ENCODE measurements around the gene FURIN.

The FURIN gene

GRCh38 chr15:90883526-90883975, 15.2 kb downstream of the FURIN start:
- H3F3A ChIP-seq (ENCODE audit: control insufficient read depth, insufficient read depth): peaks cover 4% of the 10 kb centered on the region
- peak overlapping the region; percentile 72 for H3K27ac ChIP-seq (ENCODE audit: low read depth, low read length)
- peak overlapping the region; percentile 92 for H3K4me2 ChIP-seq (ENCODE audit: low read length)
- TF ChIP-seq CTCF (IDR thresholded peaks at IDR 0.05; ENCODE audit: low read depth, low read length, poor library complexity, severe bottlenecking) (no peak), EZH2phosphoT487 (IDR thresholded peaks at IDR 0.05; ENCODE audit: borderline replicate concordance, low read length) (no peak)
- peaks cover 35% of the 10 kb centered on the region for H3K4me1 ChIP-seq (ENCODE audit: control insufficient read depth, low read length)
- H3K79me2 ChIP-seq (ENCODE audit: control insufficient read depth, low read length): peaks cover 6% of the 10 kb centered on the region; the same call in 1 of the 2 replicates
- H3K9me3 ChIP-seq (ENCODE audit: control insufficient read depth, insufficient read depth, low read length): no peaks in the 10 kb centered on the region
- H3K27me3 ChIP-seq (ENCODE audit: control insufficient read depth, low read length): no peaks in the 10 kb centered on the region
- H3K36me3 ChIP-seq (ENCODE audit: control insufficient read depth, low read length): peaks cover 20% of the 10 kb centered on the region; the same call in 1 of the 2 replicates
- H4K20me1 ChIP-seq (ENCODE audit: control insufficient read depth, insufficient read depth, low read depth, low read length): no peaks in the 10 kb centered on the region
- peak overlapping the region; percentile 72 for H3K4me3 ChIP-seq (ENCODE audit: low read length)
- H3K9me2 ChIP-seq (replicated peaks; ENCODE audit: control insufficient read depth, low read length): no peaks in the 10 kb centered on the region

GRCh38 chr15:90883976-90884718, 15.8 kb downstream of the FURIN start, which contains the start of gene FES:
Gene FES (plus strand): TSS chr15:90884504. CDS start chr15:90885046, 542 bp downstream.
- H3K27ac ChIP-seq (ENCODE audit: low read depth, low read length): peak within 1 kb of the TSS; percentile 72

GRCh38 chr15:90884719-90885431, 16.5 kb downstream of the FURIN start:
- peaks cover 24% of the 10 kb centered on the region; the same call in 1 of the 2 replicates for H3K36me3 ChIP-seq (ENCODE audit: control insufficient read depth, low read length)
- no peaks in the 10 kb centered on the region for H4K20me1 ChIP-seq (ENCODE audit: control insufficient read depth, insufficient read depth, low read depth, low read length)
- H3K79me2 ChIP-seq (ENCODE audit: control insufficient read depth, low read length): peaks cover 6% of the 10 kb centered on the region; the same call in 1 of the 2 replicates
- peak overlapping the region; percentile 72 for H3K27ac ChIP-seq (ENCODE audit: low read depth, low read length)
- H3F3A ChIP-seq (ENCODE audit: control insufficient read depth, insufficient read depth): peaks cover 4% of the 10 kb centered on the region
- H3K9me2 ChIP-seq (replicated peaks; ENCODE audit: control insufficient read depth, low read length): no peaks in the 10 kb centered on the region
- TF ChIP-seq CTCF (IDR thresholded peaks at IDR 0.05; ENCODE audit: low read depth, low read length, poor library complexity, severe bottlenecking): no peak
- no peak for TF ChIP-seq EZH2phosphoT487 (IDR thresholded peaks at IDR 0.05; ENCODE audit: borderline replicate concordance, low read length)
- no peaks in the 10 kb centered on the region for H3K27me3 ChIP-seq (ENCODE audit: control insufficient read depth, low read length)
- H3K4me1 ChIP-seq (ENCODE audit: control insufficient read depth, low read length): peaks cover 42% of the 10 kb centered on the region
- peak overlapping the region; percentile 72 for H3K4me3 ChIP-seq (ENCODE audit: low read length)
- H3K9me3 ChIP-seq (ENCODE audit: control insufficient read depth, insufficient read depth, low read length): no peaks in the 10 kb centered on the region
- H3K4me2 ChIP-seq (ENCODE audit: low read length): peak overlapping the region; percentile 92

More at GRCh38 chr15:90883976-90884718, 15.8 kb downstream of the FURIN start, which contains the start of gene FES:
- Histone ChIP-seq H3F3A (ENCODE audit: control insufficient read depth, insufficient read depth) (peaks cover 4% of the 10 kb centered on the region), H3K79me2 (ENCODE audit: control insufficient read depth, low read length) (peaks cover 6% of the 10 kb centered on the region; the same call in 1 of the 2 replicates), H3K4me2 (ENCODE audit: low read length) (peak within 1 kb of the TSS; percentile 92), H4K20me1 (ENCODE audit: control insufficient read depth, insufficient read depth, low read depth, low read length) (no peaks in the 10 kb centered on the region), H3K9me2 (replicated peaks; ENCODE audit: control insufficient read depth, low read length) (no peaks in the 10 kb centered on the region), H3K9me3 (ENCODE audit: control insufficient read depth, insufficient read depth, low read length) (no peaks in the 10 kb centered on the region), H3K4me1 (ENCODE audit: control insufficient read depth, low read length) (peaks cover 38% of the 10 kb centered on the region), H3K27me3 (ENCODE audit: control insufficient read depth, low read length) (no peaks in the 10 kb centered on the region), H3K36me3 (ENCODE audit: control insufficient read depth, low read length) (peaks cover 23% of the 10 kb centered on the region; the same call in 1 of the 2 replicates), H3K4me3 (ENCODE audit: low read length) (peak within 1 kb of the TSS; percentile 72)
- TF ChIP-seq CTCF (IDR thresholded peaks at IDR 0.05; ENCODE audit: low read depth, low read length, poor library complexity, severe bottlenecking) (no peak), EZH2phosphoT487 (IDR thresholded peaks at IDR 0.05; ENCODE audit: borderline replicate concordance, low read length) (no peak)

Measured in DOHH2 (cell line).